NCI-H2107 treated with DMSO at 0.1 percent for 48 hours (cell line): Measurements from ENCODE around the gene ARHGEF18.
"Not testable (repeated sequence)": the region's sequence is repeated elsewhere in the genome, so short reads cannot be mapped to it uniquely, and the experiment has no call there.

Experiments used
- DNase-seq: peaks from one replicate; lab custom pipeline; 2025; ENCODE audit not compliant: unreplicated experiment; lab: John Stamatoyannopoulos, UW

The ARHGEF18 gene

DNA sequence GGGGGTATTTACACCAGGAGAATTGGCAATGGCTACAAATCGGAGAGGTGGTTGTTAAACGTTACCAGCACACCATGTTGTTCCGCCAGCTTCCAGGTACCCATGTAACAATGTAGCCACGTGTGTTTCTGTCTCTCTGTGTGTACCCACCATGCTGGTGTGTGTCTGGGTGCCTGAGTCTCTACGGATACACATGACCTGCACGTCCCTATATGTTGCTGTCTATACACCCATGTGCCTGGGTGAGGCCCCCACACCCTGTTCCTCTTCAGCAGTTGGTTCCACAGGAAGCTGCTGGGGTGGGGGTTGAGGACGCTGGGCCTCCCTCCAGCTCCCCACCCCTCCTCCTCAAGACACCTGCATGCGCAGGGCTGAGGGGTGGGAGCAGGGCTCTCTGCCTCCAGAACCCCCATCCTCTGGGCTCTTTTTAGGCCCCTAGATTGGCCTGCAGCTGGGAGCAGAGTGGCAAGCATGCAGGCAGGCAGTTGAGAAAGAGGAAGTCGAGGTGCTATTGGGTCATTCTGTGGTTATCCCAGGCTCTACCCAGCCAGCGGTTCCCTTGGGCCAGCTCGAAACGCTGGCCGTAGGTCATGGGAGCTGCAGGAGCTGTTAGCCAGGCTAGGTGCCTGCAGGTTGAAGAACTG, at the start of gene ARHGEF18:
ARHGEF18 (plus strand) TSS at position 351 of the 644 bp plus-strand sequence. CDS start 13,954 bp downstream, outside the sequence.
- DNase-seq = no peak

DNA sequence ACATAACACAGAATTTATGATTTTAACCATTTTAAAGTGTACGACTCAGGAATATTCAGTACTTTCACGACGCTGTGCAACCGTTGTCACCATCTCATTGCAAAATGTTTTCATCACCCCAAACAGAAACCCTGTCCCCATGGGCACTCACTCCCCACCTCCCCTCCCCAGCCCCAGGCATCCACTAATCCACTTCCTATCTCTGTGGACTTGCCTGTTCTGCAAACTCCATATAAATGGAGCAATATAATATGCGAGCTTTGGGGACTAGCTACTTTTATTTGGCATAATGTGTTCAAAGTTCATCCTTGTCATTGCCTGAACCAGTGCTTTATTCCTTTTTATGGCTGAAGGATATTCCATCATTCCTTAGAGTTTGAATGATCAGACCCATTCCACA, 47.2 kb upstream of the ARHGEF18 start:
- DNase-seq = no peak

DNA sequence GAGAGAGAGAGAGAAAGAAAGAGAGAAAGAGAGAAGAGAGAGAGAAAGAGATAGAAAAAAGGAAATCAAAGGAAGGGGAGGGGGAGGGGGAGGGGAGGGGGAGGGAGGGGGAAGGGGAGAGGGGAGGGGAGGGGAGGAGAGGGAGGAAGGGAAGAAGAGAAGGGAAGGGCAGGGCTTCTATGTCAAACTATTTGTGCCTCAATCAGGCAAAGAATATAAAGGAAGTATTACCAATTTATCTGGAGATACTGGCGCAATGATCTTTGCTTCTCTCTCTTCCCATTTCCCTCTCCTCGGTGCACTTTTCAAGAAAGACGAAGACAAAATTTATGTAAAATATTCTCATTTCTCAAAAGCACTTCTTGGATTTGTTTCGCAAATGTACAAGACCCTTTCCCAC, 45.3 kb upstream of the ARHGEF18 start:
- DNase-seq = no peak

DNA sequence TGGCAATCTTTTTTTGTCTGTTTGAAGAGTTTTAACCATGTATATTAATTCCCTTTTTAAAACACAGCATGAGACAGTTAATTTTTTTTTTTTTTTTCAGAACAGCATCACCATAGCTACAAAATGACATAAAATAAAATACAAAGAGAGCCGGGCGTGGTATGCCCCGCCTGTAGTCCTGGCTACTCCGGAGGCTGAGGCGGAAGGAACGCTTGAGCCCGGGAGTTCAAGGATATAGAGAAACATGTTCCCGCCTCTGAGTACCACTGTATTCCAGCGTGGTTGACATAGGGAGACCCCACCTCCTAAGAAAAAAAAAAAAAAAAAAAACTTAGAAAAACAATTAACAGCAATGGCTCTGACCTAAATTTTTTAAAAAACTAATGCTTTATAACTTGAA, 44.5 kb upstream of the ARHGEF18 start:
- no peak for DNase-seq

DNA sequence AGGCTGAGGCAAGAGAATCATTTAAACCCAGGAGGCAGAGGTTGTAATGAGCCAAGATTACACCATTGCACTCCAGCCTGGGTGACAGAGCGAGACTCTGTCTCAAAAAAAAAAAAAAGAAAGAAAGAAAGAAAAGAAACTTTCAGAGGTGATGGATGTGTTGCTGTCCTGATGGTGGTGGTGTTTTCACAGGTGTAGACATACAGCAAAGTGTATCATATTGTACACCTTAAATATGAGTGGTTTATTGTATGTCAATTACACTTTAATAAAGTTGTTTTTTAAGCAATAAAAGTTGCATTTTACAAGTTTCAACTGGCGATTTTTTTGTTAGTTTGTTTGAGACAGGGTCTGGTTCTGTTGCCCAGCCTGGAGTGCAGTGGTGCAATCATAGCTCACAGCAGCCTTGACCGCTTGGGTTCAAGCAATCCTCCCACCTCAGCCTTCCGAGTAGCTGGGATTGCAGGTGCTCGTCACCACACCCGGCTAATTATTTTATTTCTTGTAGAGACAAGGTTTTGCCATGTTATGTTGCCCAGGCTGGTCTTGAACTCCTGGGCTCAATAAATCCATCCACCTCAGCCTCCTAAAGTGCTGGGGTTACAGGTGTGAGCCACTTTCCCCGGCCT, 41.0 kb upstream of the ARHGEF18 start:
- no peak for DNase-seq

DNA sequence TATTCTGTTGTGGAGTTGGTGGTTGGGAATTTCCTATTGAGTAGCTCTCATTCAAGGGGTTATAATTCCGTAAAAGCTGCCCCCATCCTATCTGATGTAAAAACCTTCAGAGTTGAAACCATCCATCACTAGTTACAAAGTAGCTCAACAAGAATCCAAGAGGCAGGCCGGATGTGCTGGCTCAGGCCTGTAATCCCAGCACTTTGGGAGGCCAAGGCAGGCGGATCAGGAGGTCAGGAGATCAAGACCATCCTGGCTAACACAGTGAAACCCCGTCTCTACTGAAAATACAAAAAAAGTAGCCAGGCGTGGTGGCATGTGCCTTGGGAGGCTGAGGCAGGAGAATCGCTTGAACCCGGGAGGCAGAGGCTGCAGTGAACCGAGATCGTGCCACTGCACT, 40.4 kb upstream of the ARHGEF18 start:
- DNase-seq = not testable (repeated sequence)

DNA sequence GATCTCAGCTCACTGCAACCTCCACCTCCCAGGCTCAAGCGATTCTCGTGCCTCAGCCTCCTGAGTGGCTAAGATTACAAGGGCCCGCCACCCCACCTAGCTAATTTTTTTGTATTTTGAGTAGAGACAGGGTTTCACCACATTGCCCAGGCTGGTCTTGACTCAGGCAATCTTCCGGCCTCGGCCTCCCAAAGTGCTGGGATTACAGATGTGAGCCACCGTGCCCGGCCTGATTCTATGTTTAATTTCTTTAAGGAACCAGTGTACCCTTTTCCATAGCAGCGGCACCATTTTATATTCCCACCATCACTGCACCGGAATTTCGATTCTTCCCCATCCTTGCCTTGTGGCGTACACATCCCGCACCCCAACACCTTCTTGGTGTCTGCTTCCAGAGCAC, 36.8 kb upstream of the ARHGEF18 start:
- no peak for DNase-seq

DNA sequence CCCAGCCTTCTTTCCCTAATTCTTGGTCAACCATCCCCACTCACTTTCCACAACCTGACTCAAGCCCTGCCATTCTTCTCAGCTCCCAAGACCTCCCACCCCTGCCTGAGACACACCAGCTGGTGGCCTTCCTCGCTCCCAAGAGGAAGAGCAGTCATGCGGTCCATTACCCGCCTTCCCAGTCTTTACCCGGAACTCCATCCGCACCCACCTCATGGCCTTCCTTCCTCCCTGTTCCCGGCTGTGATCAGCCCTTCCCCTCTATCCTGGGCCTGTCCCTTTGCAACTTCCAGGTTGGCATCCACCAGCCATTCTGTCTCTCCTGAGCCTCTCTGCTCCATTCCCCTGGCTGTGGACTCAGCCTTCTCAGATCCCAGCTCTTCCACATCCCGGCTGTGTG, 35.9 kb upstream of the ARHGEF18 start:
- DNase-seq = no peak

DNA sequence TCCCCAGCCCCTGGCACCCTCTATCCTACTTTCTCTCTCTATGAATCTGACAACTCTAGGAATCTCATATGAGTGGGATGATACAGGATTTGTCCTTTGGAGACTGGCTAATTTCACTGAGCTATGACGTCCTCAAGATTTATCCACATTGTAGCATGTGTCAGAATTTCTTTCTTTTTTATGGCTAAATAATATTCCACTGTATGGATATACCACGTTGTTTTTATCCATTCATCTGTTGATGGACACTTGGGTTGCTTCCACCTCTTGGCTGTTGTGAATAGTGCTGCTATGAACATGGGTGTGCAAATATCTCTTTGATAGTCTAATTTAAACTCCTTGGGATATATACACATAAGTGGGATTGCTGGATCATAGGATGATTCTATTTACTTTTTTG, 30.6 kb upstream of the ARHGEF18 start:
- no peak for DNase-seq

DNA sequence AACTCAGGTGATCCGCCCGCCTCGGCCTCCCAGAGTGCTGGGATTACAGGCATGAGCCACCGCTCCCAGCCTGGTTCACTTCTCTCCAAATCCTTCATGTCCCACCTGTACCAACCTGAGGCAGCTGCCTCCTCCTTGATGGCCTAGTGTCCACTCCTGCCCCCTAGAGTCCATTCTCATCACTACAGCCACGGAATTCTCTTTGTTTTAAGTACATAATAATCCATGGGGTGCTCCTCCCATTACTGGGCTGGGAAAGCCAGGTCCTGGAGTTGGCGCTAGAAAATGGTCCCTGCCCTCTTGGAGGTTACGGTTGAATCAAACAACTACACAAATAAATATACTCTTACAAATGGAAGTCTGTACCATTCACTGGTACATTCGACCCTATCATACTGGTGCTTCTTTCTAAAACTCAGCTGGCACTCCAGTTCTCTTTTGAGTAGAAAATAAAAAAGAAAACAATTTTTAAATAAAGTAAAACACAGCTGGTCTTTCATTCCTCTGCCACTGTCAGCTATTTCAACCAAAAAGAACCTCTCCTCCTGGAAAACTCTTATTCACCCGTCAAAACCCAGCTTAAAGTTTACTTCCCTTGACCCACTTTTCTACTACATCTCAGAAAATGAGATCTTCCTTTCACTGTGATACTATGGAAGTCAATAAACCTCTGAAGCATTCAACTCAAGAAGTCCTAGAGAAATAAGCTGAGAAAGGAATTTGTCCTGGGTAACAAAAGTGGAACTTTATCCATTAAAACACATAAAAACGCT, 22.4 kb upstream of the ARHGEF18 start:
- DNase-seq = no peak

DNA sequence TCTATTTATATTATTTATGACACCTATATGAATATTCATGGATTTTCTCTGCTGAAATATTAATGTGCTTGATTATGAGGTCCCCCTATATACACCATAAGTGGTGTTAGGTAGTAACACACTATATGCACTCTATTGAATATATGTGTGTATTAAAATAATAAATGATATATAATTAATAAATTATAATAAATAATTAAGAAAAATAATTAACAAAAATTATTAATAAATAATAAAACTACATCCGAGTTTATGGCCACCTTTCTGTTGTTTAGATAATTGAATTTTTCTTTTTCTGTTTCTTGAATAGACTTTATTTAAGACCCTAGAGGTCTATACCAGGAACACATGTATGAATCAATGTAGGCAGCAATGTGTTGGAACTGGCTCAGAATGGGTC, 20.9 kb upstream of the ARHGEF18 start:
- no peak for DNase-seq

DNA sequence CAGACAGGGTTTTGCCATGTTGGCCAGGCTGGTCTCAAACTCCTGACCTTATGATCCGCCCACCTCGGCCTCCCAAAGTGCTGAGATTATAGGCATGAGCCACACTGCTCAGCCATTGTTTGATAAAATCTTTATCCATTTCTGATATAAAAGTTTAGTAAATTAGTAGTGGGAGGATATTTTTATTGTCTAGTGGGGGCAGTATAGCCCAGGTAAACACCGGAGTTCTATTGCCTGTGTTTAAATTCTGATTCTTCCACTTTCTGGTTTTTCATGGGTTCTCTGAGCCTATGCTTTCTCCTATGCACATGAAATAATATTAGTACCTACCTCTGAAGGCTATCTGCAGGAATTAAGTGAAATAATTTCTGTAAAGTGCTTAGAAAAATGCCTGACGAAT, 20.1 kb upstream of the ARHGEF18 start:
- no peak for DNase-seq

DNA sequence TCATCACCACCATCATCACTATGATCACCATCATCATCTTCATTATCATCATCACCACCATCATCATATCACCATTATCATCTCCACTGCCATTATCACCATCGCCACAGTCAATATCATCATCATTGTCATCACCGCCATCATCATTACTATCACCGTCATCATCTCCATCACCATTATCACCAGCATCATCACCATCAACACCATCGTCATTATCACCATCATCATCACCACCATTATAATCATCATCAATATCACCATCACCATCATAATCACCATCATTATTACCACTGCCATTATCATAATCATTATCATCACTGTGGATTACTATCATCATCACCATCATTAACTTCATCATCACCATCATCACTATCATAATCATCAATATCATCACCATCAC, 17.3 kb upstream of the ARHGEF18 start:
- DNase-seq = no peak

DNA sequence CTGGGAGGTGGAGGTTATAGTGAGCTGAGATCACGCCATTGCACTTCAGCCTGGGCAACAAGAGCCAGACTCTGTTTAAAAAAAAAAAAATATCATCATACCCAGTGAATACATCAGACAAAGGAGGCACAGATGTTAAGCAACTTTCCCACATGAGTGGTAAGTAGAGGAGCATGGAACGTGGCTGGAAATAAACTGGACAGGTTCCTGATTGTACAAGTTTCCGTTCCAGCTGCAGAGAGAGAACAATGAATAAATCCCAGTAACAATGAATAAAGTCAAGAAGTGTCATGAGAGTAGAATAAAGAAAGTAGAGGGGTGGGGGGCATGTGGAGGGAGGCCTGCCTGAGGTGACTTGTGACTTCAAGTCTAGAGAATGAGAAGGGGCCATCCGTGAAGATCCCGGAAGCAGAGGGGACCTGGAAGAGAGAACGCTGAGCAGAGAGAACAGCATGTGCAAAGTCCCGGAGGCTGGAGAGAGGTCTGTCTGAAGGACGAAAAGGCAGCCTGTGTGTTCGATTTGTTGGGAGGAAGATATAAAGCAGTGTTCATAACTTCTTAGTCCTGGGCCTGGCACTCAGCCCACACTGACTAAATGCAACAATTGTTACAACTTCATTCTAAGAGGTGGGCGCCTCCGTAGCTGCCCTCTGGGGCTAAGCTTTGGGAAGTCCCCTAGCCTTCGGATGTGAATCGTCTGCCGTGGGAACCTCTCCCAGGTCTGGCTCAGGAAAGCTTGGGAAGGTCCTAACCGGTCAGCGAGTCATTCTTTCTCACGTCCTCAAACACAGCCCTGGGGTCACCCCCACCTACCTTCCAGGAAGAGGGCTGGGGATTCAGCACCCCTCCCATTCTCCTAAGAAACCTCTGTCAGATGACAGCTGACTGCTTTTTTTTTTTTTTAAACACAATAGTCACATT, 15.3 kb upstream of the ARHGEF18 start:
- DNase-seq = no peak

DNA sequence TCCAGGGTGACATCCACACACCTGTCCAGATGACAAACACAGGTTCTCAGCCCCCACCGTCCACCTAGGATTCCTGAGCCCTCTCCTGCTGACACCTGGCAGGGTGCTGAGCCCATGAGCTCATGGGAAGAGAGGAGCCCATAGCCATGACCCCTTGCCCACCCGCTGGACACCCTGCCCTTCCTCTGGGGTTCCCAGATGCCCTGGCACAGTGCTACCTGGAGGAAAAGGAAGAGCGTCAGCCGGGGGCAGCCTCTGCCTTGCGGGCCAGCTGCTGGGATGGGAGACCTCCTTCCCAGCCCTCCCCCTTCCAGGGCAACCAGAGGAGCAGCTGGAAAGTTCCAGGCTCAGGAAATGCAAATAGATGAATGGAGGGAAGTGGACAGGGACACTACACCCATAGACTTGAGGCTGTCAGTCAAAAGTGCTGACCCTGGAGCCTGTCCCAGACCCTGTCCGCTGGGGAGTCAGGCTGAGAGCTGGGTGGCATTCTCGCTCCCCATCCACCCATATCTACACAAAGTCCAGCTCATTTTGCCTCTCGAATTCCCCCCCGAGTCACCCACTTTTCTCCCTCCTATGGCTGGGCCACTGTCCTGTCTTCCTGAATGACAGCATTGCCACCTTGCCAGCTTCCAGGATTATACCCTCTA, 12.3 kb upstream of the ARHGEF18 start:
- no peak for DNase-seq

DNA sequence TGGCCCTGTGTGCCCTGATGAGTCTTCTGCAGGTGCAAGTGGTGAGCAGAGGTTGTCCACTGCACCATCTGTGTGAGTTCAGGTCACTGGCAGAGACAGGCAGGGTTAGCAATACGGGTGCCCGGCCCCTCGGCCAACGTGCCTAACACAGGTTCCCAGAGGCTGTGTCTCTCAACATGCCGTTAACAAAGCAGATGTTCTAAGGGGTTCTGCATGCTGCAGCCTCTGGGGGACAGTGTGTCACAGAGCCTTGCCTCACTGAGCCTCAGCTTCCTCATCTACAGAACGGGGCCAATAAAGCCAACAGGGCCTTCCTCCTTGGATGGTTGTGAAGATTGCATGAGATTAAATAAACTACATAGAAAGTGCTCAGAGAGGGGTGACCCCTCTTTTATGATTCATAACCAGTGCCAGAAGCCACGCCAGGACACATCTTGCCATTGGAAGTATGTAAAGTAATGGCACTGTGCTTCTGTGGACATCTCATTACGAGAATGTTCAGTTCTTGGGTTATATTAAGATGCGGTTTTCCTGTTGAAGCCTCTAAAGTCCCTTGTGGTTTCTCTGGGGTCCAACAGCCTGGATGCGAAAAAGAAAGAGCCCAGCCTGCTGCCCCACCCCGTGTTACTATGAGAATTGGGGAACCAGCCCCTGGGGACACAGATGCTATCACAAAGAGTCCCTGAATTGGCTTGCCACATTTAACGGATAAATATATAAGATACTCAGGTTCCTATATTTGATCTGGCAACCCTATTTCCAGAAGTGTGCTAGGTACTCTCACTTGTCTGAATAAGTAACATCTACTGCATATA, 11.2 kb upstream of the ARHGEF18 start:
- DNase-seq = no peak

DNA sequence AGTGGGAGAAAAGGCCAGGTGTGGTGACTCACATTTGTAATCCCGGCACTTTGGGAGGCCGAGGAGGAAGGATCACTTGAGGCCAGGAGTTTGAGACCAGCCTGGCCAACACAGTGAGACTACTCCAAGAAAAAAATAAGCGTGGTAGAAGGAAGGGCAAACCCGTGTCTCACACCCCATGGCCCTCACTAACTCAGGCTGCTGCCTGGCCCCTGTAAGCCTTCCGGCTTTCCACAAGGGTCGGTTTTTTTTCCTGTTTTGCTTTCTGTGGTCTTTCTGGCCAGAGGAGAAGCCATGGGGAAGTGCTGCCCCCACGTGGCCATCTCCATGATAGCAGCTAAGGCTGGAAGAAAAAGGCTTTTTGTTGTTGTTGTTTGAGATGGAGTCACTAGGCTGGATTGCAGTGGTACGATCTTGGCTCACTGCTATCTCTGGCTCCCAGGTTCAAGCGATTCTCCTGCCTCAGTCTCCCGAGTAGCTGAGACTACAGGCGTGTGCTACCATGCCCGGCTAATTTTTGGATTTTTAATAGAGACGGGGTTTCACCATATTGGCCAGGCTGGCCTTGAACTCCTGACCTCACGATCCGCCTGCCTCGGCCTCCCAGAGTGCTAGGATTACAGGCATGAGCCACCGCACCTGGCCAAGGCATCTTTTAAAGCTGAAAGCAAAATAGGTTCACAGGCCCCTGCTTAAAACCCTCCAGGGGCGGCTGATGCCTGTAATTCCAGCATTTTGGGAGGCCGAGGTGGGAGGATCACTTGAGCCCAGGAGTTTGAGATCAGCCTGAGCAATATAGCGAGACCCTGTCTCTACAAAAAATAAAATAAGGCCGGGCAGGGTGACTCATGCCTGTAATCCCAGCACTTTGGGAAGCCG, 7.5 kb upstream of the ARHGEF18 start:
- peak; percentile 71 for DNase-seq

DNA sequence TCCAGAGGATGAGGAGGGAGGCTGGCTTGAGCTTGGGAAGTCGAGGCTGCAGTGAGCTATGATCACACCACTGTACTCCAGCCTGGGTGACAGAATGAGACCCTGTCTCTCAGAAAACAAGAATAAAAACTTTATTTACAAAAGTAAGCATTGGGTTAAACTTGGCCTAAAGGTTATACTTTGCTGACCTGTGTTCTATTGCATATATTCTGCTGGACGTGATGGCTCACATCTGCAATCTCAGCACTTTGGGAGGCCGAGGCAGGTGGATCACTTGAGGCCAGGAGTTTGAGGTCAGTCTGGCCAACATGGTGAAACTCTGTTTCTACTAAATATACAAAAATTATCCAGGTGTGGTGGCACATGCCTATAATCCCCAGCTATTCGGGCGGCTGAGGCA, 6.6 kb upstream of the ARHGEF18 start:
- no peak for DNase-seq

DNA sequence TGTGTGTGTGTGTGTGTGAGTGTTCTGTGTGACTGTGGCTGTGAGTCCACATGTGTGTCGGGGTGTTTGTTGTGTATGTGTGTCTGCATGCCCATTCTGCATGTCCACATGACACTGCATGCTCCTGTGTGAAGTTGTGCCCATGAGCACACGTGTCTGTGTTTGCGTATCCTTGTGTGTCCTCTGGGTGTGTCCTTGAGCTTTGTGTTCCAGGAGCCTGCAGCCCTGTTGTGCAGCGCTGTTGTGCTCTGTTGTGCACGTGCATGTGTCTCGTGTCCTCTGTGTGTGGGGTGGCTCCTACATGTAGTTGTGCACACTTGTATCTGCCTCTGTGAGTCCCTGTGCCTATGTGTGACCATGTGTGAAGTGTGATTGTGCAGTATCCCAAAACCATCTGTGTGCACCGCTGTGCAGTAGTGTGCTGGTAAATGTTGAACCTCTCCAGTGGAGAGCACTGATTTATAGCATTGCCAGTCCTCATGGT, 2.2 kb upstream of the ARHGEF18 start:
- DNase-seq = no peak
